MM.1S (cell line): ENCODE measurements around the gene RNF43.

Experiments
- CTCF ChIP-seq: fragments of 300-600 bp; sonication (generic); IDR thresholded peaks from 2 replicates; pipeline ENCODE4 v1.5.1; 2016; ENCODE audit warnings: antibody characterized with exemption, low read length, mixed read lengths
- EZH2 ChIP-seq: fragments of 300-600 bp; sonication (generic); optimal IDR thresholded peaks from 2 replicates; pipeline ENCODE3; 2017; ENCODE audit warnings: low read depth, mild to moderate bottlenecking, antibody characterized with exemption, low read length, mixed read lengths

GRCh38 chr17:58403311-58403710, 14.0 kb downstream of the RNF43 start:
- TF ChIP-seq EZH2 (no peak), CTCF (no peak)
